Right renal cortex interstitium (tissue), 3 donors: ENCODE data around the gene RTN4. TPM values are rescaled to one million over a fixed set of nuclear protein-coding genes. Genes with fewer than 3 reads are reported as not detected.

Experiments used
- DNase-seq, 3 donors: peaks; one replicate each; pipeline ENCODE4 v3.0.0-alpha.2; 2013; ENCODE audit warnings: low read depth in 3 of 3, low spot score in 2 of 3
- polyA plus RNA-seq, 3 donors: library from polyadenylated mRNA; unstranded; fragments of 120-200 nt; gene quantifications; one replicate each; pipeline ENCODE4 v1.2.1, GENCODE V29; 2013; ENCODE audit not compliant: insufficient read length in 3 of 3

The RTN4 gene
- polyA plus RNA-seq, 3 donors: 374 to 404 (median 374) TPM

GRCh38 chr2:54955358-54956110 is 94.7 kb downstream of the RTN4 start:
- no peak for DNase-seq

GRCh38 chr2:54954705-54955357 is 95.4 kb downstream of the RTN4 start:
- DNase-seq: no peak

GRCh38 chr2:54954158-54954557 is 96.1 kb downstream of the RTN4 start:
- DNase-seq: no peak

DNA sequence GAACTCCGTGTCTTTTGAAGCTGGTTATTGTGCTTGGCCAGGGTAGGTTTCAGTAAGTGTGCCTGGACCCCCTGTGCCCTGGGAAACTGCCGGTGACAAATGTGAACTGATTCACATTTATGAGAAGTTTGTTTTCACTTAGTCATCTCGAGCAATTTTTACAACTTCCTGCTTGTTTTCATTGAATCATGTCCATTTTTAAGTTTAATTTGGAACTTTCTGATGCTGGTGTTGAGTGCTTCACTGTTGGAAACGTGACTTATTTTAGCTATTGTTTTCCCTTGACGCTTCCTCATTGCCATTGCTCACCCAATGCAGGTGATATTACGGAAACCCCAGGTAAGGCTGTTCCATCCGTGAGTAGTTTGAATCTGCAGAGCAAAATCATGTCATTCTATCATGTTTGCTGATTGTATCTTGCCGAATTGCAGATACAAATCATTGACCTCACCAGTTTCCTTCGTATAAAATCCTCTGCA is 97.2 kb downstream of the RTN4 start:
- DNase-seq: no peak

GRCh38 chr2:54952425-54952824 is 97.8 kb downstream of the RTN4 start:
- DNase-seq: no peak

- DNase-seq: no peak
Measured at GRCh38 chr2:54950811-54951210, 99.4 kb downstream of the RTN4 start.

GRCh38 chr2:54949431-54949830 is 100.8 kb downstream of the RTN4 start:
- DNase-seq: no peak

- no peak for DNase-seq
Measured at GRCh38 chr2:54948120-54948519, 102.1 kb downstream of the RTN4 start.

DNA sequence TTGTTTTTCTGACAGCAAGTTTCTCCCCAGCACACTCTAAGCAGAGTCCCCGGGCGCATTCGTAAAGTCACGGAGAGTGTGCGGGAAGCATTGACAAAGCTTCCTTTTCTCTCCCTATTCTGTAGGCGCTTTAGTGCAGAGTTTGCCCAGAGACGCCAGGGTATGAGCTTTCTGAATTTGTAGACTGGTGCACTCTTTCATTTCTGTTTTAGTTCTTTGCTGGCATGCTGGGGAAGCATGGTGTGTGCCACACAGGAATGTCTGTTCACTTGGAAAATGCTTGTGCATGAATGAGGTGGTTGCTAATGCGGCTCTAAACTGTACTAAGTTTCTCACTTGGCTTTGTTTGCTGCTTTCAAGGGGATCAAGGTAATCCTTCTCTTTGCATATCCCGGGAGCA is 102.6 kb downstream of the RTN4 start:
- no peak for DNase-seq

- DNase-seq: no peak
Measured at GRCh38 chr2:54947136-54947535, 103.1 kb downstream of the RTN4 start.

DNA sequence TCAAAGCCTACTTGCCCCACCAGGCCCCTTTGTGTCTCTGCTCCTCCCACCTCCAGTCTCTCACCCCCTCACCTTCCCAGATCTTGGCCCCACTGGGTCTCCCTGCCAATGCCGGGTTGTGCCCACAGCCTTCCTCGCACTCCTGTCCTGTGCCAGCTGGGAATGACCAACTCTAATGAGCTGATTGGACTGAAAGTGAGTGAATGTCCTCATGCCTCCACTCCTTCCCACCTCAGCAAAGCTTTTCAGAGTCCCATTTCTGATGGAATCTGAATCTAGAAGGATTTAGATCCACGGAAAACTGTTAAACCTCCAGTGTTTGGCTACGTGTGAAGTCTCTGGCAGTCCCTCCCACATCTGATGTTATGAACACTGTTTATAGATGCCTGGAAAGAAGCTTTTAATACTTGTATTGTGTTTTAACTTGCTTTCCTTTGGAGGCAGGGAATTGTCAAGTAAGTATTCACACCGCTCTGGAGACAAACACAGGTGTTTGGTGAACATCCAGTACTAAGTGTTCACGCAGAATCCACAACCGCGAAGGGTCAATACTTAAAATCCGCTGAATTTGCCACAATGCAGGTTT is 103.9 kb downstream of the RTN4 start:
- DNase-seq: no peak

GRCh38 chr2:54945391-54946219 is 104.6 kb downstream of the RTN4 start:
- DNase-seq: no peak

DNA sequence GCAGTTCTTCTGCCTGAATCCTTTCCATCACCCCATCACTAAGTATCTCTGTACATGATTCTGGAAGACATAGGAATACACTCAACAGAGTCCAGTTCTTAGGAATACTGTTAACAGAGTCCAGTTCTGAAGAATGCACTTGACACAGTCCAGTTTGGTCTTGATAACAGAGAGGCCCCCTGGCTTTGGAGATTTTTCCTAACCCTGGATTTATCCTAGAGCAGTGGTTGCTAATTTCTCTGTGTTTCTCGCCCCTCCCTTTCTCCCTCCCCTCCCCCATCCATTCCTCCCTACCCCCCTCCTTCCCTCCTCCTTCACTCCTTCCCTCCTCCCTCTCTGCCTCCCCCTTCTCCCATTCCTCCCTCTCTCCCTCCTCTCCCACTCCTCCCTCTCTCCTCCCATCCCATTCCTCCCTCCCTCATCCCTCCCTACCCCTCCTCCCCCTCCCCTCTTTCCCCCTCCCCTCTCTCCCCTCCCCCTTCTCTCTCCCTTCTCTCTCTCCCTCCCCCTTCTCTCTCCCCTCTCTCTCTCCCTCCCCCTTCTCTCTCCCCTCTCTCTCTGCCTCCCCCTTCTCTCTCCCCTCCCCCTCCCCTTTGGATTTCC is 105.4 kb downstream of the RTN4 start:
- DNase-seq: no peak

GRCh38 chr2:54942373-54942772 is 107.9 kb downstream of the RTN4 start:
- no peak for DNase-seq

DNA sequence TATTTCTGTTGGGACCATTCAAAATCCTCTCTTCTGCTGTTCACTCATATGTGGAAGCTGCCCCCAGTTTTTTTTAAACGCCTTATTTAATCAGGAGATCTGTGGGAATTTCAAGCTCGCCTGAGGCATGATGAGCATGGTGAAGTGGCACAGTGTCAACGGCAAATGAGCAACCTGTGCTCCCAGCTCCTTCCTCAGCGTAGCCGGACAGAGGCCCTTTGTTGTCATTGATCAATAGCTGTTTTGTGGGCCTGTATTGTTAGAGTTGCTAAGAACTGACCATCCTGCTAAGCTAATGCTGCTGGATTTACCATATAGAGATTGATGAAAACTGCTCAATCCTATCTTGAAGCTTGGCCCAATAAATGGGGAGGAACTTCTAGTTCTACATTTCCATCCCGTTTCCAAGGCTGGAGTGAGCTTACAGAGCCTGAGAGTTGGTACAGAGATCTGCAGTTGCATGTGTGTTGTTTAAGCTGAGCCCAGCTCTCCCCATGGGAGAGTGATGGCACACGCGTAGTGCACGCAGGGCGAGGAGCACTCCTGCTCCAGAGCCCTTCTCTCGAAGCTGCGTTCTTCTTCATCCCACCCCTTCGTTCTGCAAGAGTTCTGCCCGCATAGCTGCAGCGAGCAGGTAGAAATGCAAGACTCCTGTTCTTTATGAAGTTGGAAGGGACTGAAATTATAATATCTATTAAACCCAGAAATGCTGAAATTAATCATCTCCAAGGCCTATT is 108.8 kb downstream of the RTN4 start:
- no peak for DNase-seq

- no peak for DNase-seq
Measured at GRCh38 chr2:54940723-54941122, 109.5 kb downstream of the RTN4 start.

- no peak for DNase-seq
Measured at GRCh38 chr2:54939446-54940118, 110.7 kb downstream of the RTN4 start.

DNA sequence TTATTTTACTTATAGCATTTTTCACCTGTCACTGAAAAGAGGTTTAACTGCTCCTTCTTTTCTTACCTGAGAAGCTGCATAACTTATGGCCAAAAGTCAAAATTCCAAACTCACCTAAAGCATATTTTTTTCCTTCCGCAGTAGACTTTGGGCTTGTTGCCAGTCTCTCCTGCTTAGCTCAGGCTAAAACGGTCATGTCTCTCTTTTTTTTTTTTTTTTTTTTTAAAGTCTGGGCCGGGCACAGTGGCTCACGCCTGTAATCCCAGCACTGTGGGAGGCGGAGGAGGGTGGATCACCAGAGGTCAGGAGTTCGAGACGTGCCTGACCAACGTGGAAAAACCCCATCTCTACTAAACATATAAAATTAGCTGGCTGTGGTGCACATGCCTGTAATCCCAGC is 113.5 kb downstream of the RTN4 start:
- DNase-seq: no peak

GRCh38 chr2:54935389-54935788 is 114.9 kb downstream of the RTN4 start:
- DNase-seq: no peak
